Ishikawa (cell line): ENCODE measurements around the gene SPATA32.

Source experiments
- CREB1 ChIP-seq: IDR thresholded peaks from 2 replicates; pipeline ENCODE4 v1.6.1; 2012; ENCODE audit warnings: low read depth
- TAF1 ChIP-seq: IDR thresholded peaks from 2 replicates; pipeline ENCODE4 v1.6.1; 2012; ENCODE audit warnings: low read depth, mild to moderate bottlenecking
- TF ChIP-seq, protein P1 (sequence below): IDR thresholded peaks from 2 replicates; pipeline ENCODE4 v1.6.1; 2012

DNA sequence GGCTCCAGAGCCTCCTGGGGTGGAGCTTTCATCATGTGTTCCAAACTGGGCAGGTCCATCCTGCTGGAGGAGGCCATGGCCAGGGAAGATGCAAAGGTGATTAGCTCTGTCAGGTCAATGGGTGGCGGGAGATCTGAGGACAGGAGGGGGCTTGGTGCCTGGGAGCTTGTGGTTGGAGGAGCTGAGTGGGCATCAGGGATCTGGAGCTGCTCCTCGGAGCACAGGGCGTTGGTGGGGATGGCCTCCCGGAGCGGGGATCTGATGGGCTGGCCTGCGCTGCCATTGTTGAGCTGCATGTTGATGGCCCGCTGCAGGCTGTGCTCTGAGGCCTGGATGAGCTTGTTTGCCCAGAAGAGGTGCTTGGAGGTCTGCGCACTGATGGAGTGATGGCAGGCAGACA lies 6.5 kb downstream of the SPATA32 start:
- TF ChIP-seq, protein P1, sequence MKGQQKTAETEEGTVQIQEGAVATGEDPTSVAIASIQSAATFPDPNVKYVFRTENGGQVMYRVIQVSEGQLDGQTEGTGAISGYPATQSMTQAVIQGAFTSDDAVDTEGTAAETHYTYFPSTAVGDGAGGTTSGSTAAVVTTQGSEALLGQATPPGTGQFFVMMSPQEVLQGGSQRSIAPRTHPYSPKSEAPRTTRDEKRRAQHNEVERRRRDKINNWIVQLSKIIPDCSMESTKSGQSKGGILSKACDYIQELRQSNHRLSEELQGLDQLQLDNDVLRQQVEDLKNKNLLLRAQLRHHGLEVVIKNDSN = no peak
- TF ChIP-seq CREB1 = no peak
- no peak for TF ChIP-seq TAF1
